ENCODE data around the gene DENND5B.
"Not testable (repeated sequence)": the region's sequence is repeated elsewhere in the genome, so short reads cannot be mapped to it uniquely, and the experiment has no call there.

The DENND5B gene

GRCh38 chr12:31499567-31499966 is 91.4 kb downstream of the DENND5B start:
- DNase-seq = no peak

GRCh38 chr12:31498424-31498823 is 92.5 kb downstream of the DENND5B start:
- no peak for DNase-seq

GRCh38 chr12:31496257-31496656 is 94.7 kb downstream of the DENND5B start:
- DNase-seq = no peak

- no peak for DNase-seq
Observed at GRCh38 chr12:31494455-31494854, 96.5 kb downstream of the DENND5B start.

- DNase-seq = no peak
Observed at GRCh38 chr12:31492599-31493196, 98.2 kb downstream of the DENND5B start.

- no peak for DNase-seq
Observed at GRCh38 chr12:31491841-31492598, 98.9 kb downstream of the DENND5B start.

GRCh38 chr12:31491241-31491794 is 99.6 kb downstream of the DENND5B start:
- no peak for DNase-seq

GRCh38 chr12:31488737-31489338 is 102.1 kb downstream of the DENND5B start:
- no peak for DNase-seq

- no peak for DNase-seq
Observed at GRCh38 chr12:31485571-31485970, 105.4 kb downstream of the DENND5B start.

- no peak for DNase-seq
Observed at GRCh38 chr12:31482816-31483215, 108.1 kb downstream of the DENND5B start.

GRCh38 chr12:31481415-31481814 is 109.5 kb downstream of the DENND5B start:
- DNase-seq = no peak

- DNase-seq = no peak
Observed at GRCh38 chr12:31479516-31480210, 111.3 kb downstream of the DENND5B start.

GRCh38 chr12:31478898-31479297 is 112.0 kb downstream of the DENND5B start:
- DNase-seq = no peak

GRCh38 chr12:31478425-31478824 is 112.5 kb downstream of the DENND5B start:
- DNase-seq = no peak

GRCh38 chr12:31477687-31478086 is 113.2 kb downstream of the DENND5B start:
- no peak for DNase-seq

GRCh38 chr12:31476437-31476836 is 114.5 kb downstream of the DENND5B start:
- no peak for DNase-seq

- DNase-seq = not testable (repeated sequence)
Observed at GRCh38 chr12:31475610-31476009, 115.3 kb downstream of the DENND5B start.

- DNase-seq = no peak
Observed at GRCh38 chr12:31474751-31475150, 116.2 kb downstream of the DENND5B start.

GRCh38 chr12:31471823-31472222 is 119.1 kb downstream of the DENND5B start:
- DNase-seq = no peak

GRCh38 chr12:31471051-31471450 is 119.9 kb downstream of the DENND5B start:
- DNase-seq = no peak

GRCh38 chr12:31470459-31470858 is 120.5 kb downstream of the DENND5B start:
- no peak for DNase-seq

GRCh38 chr12:31466768-31467167 is 124.2 kb downstream of the DENND5B start:
- DNase-seq = no peak

- DNase-seq = no peak
Observed at GRCh38 chr12:31465002-31465401, 125.9 kb downstream of the DENND5B start.
